ENCODE data around the gene KCNJ10. TPM values are rescaled to one million over a fixed set of nuclear protein-coding genes. Genes with fewer than 3 reads are reported as not detected.
A peak's percentile ranks its signal among the peaks of the same experiment; 100 is the strongest.

KCNJ10 gene
- total RNA-seq, 1 donor from 2014 or later = not detected

GRCh38 chr1:160081261-160081936 lies 11.4 kb upstream of the KCNJ10 start, which contains the start of gene KCNJ9:
Gene KCNJ9 (plus strand): TSS chr1:160081538. CDS start chr1:160084031, 2,493 bp downstream.
- DNase-seq (ENCODE audit: extremely low spot score, unreplicated experiment) = no peak
- no peak within 1 kb of the TSS for H3K27ac Mint-ChIP-seq
- H3K4me1 Mint-ChIP-seq (ENCODE audit: unreplicated experiment) = peaks cover 10% of the 10 kb centered on the region
- TF ChIP-seq CTCF (conservative IDR thresholded peaks at IDR 0.05) = no peak
- H3K4me3 Mint-ChIP-seq = peak within 1 kb of the TSS; percentile 11
- H3K27me3 Mint-ChIP-seq = peaks cover 83% of the 10 kb centered on the region
- H3K9me3 Mint-ChIP-seq = no peaks in the 10 kb centered on the region
- H3K36me3 Mint-ChIP-seq = no peaks in the 10 kb centered on the region

- Mint-ChIP-seq H3K36me3 (no peaks in the 10 kb centered on the region), H3K27ac (no peak overlapping the region), H3K4me1 (ENCODE audit: unreplicated experiment) (peaks cover 7% of the 10 kb centered on the region), H3K4me3 (no peak overlapping the region), H3K27me3 (peaks cover 85% of the 10 kb centered on the region), H3K9me3 (no peaks in the 10 kb centered on the region)
- no peak for DNase-seq (ENCODE audit: extremely low spot score, unreplicated experiment)
- TF ChIP-seq CTCF (conservative IDR thresholded peaks at IDR 0.05) = no peak
Observed at GRCh38 chr1:160080381-160081100, 10.6 kb upstream of the KCNJ10 start.

- Mint-ChIP-seq H3K4me3 (no peak overlapping the region), H3K36me3 (no peaks in the 10 kb centered on the region), H3K4me1 (ENCODE audit: unreplicated experiment) (peaks cover 4% of the 10 kb centered on the region), H3K27ac (no peak overlapping the region), H3K27me3 (peaks cover 89% of the 10 kb centered on the region), H3K9me3 (no peaks in the 10 kb centered on the region)
- no peak for DNase-seq (ENCODE audit: extremely low spot score, unreplicated experiment)
- no peak for TF ChIP-seq CTCF (conservative IDR thresholded peaks at IDR 0.05)
Observed at GRCh38 chr1:160079448-160079847, 9.5 kb upstream of the KCNJ10 start.

- H3K9me3 Mint-ChIP-seq = no peaks in the 10 kb centered on the region
- H3K27me3 Mint-ChIP-seq = peaks cover 89% of the 10 kb centered on the region
- no peaks in the 10 kb centered on the region for H3K36me3 Mint-ChIP-seq
- peak; percentile 82 for TF ChIP-seq CTCF (conservative IDR thresholded peaks at IDR 0.05)
- no peaks in the 10 kb centered on the region for H3K4me1 Mint-ChIP-seq (ENCODE audit: unreplicated experiment)
- DNase-seq (ENCODE audit: extremely low spot score, unreplicated experiment) = no peak
- H3K27ac Mint-ChIP-seq = no peak overlapping the region
- no peak overlapping the region for H3K4me3 Mint-ChIP-seq
Observed at GRCh38 chr1:160078512-160079195, 8.7 kb upstream of the KCNJ10 start.

GRCh38 chr1:160077486-160077885 lies 7.5 kb upstream of the KCNJ10 start:
- Mint-ChIP-seq H3K9me3 (no peaks in the 10 kb centered on the region), H3K36me3 (no peaks in the 10 kb centered on the region)

More at GRCh38 chr1:160077486-160077885, 7.5 kb upstream of the KCNJ10 start:
- TF ChIP-seq CTCF (conservative IDR thresholded peaks at IDR 0.05) = no peak
- Mint-ChIP-seq H3K4me1 (ENCODE audit: unreplicated experiment) (no peaks in the 10 kb centered on the region), H3K4me3 (no peak overlapping the region), H3K27me3 (peaks cover 90% of the 10 kb centered on the region), H3K27ac (no peak overlapping the region)
- no peak for DNase-seq (ENCODE audit: extremely low spot score, unreplicated experiment)

Measured in type B pancreatic cell (in vitro differentiated cells).